ENCODE results near the gene RTF2.

GRCh38 chr20:56513161-56514150, 45.0 kb downstream of the RTF2 start:
- TF ChIP-seq CTCF (IDR thresholded peaks at IDR 0.05; ENCODE audit: insufficient read depth, low read depth, low read length) (no peak), EZH2 (IDR thresholded peaks at IDR 0.05; ENCODE audit: insufficient read depth, low read length) (no peak)
